Erythroblast (primary cell): ENCODE measurements around the gene IDNK.

Experiments
- GATA1 ChIP-seq: IDR thresholded peaks from 2 replicates; pipeline ENCODE4 v1.6.1; 2011; ENCODE audit warnings: low read depth, mild to moderate bottlenecking, control low read depth, low read length, moderate library complexity
- POLR2A ChIP-seq: IDR thresholded peaks from 2 replicates; pipeline ENCODE4 v1.6.1; 2011; ENCODE audit warnings: mild to moderate bottlenecking, low read length

GRCh38 chr9:83669067-83669466 is 46.1 kb downstream of the IDNK start:
- no peak for TF ChIP-seq POLR2A
- TF ChIP-seq GATA1 = no peak
